Large intestine (tissue), 3 donors: ENCODE data around the gene ATP10D. TPM values are rescaled to one million over a fixed set of nuclear protein-coding genes. Genes with fewer than 3 reads are reported as not detected.

Experiments used
- DNase-seq, 2 donors: peaks; one replicate each; pipeline versions ENCODE4 v3.0.0 to v3.0.0-alpha.2; 2013
- H3K27ac ChIP-seq: one replicate; pipeline ENCODE4 v1.5.1; 2013; ENCODE audit warnings: low read length
- H3K27me3 ChIP-seq: 2 replicates; pipeline ENCODE4 v1.6.1; 2013; ENCODE audit warnings: low read length; ENCODE audit not compliant: control insufficient read depth, insufficient read depth
- H3K36me3 ChIP-seq: 2 replicates; pipeline ENCODE4 v1.6.1; 2013; ENCODE audit warnings: low read length; ENCODE audit not compliant: control insufficient read depth, insufficient read depth
- H3K4me1 ChIP-seq: one replicate; pipeline ENCODE4 v1.6.1; 2013; ENCODE audit warnings: low read length; ENCODE audit not compliant: control insufficient read depth, insufficient read depth
- H3K4me3 ChIP-seq: one replicate; pipeline ENCODE4 v1.5.1; 2013; ENCODE audit warnings: low read length
- H3K9me3 ChIP-seq: one replicate; pipeline ENCODE4 v1.6.1; 2013; ENCODE audit warnings: mild to moderate bottlenecking, low read depth, low read length, moderate library complexity; ENCODE audit not compliant: control insufficient read depth
- WGBS: methylation state at CpG from one replicate; pipeline ENCODE4 v1.1.5; 2013; ENCODE audit warnings: low lambda C conversion rate; ENCODE audit not compliant: insufficient coverage; 5-methylcytosine and 5-hydroxymethylcytosine counted together
- polyA plus RNA-seq: library from polyadenylated mRNA; unstranded; fragments of 120-200 nt; gene quantifications from one replicate; pipeline ENCODE4 v1.2.1, GENCODE V29; 2013

The ATP10D gene
- polyA plus RNA-seq, 1 donor, result 16.2 TPM

DNA sequence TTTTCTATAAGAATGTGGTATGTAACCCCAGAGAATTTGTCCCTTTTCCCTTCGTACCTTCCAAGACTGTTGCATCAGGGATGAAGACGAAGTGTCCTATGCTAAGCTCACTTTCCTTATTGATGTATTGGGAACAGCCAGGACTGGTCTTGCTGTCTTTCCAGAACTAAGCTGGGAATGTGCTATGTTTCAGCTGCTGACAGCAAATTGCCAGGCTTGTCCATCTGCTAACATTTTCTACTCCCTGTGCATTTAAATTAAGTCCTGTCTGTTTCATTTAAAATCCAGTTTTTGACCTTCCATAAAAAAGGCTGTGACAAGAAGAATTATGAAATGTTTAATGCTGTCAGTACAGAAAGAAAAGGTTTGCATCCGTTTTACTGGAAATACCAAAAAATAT, 87.9 kb downstream of the ATP10D start:
- Histone ChIP-seq H3K4me3 (no peak overlapping the region), H3K36me3 (peaks cover 49% of the 10 kb centered on the region), H3K27me3 (no peaks in the 10 kb centered on the region), H3K4me1 (no peaks in the 10 kb centered on the region), H3K27ac (no peak overlapping the region), H3K9me3 (no peaks in the 10 kb centered on the region)
- DNase-seq, result no peak
- 100% methylated on average over 1 of the region's 3 CpGs for WGBS

- no peaks in the 10 kb centered on the region for H3K27me3 ChIP-seq
- DNase-seq, result no peak
- no peak overlapping the region for H3K27ac ChIP-seq
- no peak overlapping the region for H3K4me3 ChIP-seq
- WGBS, result 55% methylated on average over 1 of the region's 7 CpGs
- no peaks in the 10 kb centered on the region for H3K9me3 ChIP-seq
- H3K36me3 ChIP-seq, result peaks cover 46% of the 10 kb centered on the region
- no peaks in the 10 kb centered on the region for H3K4me1 ChIP-seq
Observed at GRCh38 chr4:47577779-47578553, 92.9 kb downstream of the ATP10D start.

- WGBS, result 92% methylated on average over 2 of the region's 3 CpGs
- no peaks in the 10 kb centered on the region for H3K9me3 ChIP-seq
- H3K36me3 ChIP-seq, result peaks cover 49% of the 10 kb centered on the region
- H3K4me1 ChIP-seq, result no peaks in the 10 kb centered on the region
- H3K4me3 ChIP-seq, result no peak overlapping the region
- no peaks in the 10 kb centered on the region for H3K27me3 ChIP-seq
- H3K27ac ChIP-seq, result no peak overlapping the region
- no peak for DNase-seq
Observed at GRCh38 chr4:47579235-47579634, 94.2 kb downstream of the ATP10D start.

DNA sequence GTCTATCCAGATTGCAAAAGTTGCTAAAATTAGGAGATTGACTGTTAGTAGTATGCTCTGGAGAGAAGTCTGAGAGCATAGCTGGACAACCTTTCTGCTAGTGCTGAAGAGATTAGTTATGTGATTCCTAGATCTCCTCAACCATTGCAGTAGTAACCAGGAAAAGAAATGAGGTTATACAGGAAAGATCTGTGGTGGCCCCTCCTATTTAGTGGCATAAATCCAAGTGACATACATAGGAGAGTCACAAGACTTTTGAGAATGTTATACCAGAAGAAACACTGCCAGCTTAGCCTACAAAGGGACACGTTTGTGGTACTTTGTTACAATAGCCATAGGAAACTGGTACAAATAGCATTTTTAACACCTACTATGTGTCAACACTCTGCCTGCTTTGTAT, 105.2 kb downstream of the ATP10D start:
- WGBS, result no CpG with 5 or more reads among the region's 1 CpG
- Histone ChIP-seq H3K36me3 (peaks cover 44% of the 10 kb centered on the region), H3K27me3 (no peaks in the 10 kb centered on the region), H3K9me3 (peaks cover 2% of the 10 kb centered on the region), H3K4me3 (no peak overlapping the region), H3K4me1 (no peaks in the 10 kb centered on the region), H3K27ac (no peak overlapping the region)
- DNase-seq, result no peak

DNA sequence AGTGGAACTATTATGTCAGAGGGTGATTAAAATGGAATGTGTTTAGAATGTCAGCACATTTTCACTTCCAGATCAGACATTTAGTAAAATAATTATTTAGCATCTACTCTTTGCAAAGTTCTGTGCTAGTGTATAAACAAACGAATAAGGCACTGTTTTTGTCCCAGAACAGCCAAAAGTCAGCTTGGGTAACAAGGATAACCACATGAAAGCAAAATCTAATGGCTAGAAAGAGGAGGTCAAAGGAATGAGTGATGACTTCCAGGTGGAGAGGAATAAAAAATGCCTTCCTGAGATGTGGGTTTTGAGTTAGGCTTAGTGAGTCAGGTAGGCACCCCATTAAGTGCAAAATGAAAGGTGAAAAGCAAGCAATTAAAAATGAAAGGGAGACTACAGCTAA, 112.6 kb downstream of the ATP10D start:
- Histone ChIP-seq H3K36me3 (no peaks in the 10 kb centered on the region), H3K4me3 (no peak overlapping the region), H3K27me3 (no peaks in the 10 kb centered on the region), H3K4me1 (no peaks in the 10 kb centered on the region), H3K27ac (no peak overlapping the region), H3K9me3 (no peaks in the 10 kb centered on the region)
- DNase-seq, result no peak
- WGBS, result no CpG with 5 or more reads among the region's 1 CpG

GRCh38 chr4:47598320-47598719, 113.2 kb downstream of the ATP10D start:
- H3K9me3 ChIP-seq, result no peaks in the 10 kb centered on the region
- H3K27me3 ChIP-seq, result no peaks in the 10 kb centered on the region
- H3K27ac ChIP-seq, result no peak overlapping the region
- H3K4me3 ChIP-seq, result no peak overlapping the region
- no CpG with 5 or more reads among the region's 1 CpG for WGBS
- H3K36me3 ChIP-seq, result no peaks in the 10 kb centered on the region
- no peaks in the 10 kb centered on the region for H3K4me1 ChIP-seq
- DNase-seq, result no peak

DNA sequence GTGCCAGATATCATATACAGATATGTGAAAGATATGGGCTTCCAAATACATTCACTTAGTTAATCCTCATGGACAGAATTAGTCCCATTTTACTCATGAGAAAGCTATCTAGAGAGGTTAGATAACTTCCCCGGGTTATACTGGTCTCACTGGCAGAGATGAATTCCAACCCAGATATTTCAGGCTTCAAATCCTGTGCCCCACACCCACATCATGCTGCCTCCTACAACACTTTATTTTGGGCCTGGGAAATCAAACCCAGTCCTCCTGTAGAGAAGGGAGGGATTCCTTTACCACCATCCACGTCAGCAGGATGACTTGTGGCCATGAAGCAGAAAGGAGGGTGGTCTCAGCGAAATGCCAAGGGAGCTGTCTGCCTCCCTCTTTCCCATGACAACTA, 113.8 kb downstream of the ATP10D start:
- H3K4me3 ChIP-seq, result no peak overlapping the region
- H3K36me3 ChIP-seq, result no peaks in the 10 kb centered on the region
- no CpG with 5 or more reads among the region's 3 CpGs for WGBS
- H3K9me3 ChIP-seq, result no peaks in the 10 kb centered on the region
- no peak overlapping the region for H3K27ac ChIP-seq
- no peaks in the 10 kb centered on the region for H3K4me1 ChIP-seq
- no peak for DNase-seq
- H3K27me3 ChIP-seq, result no peaks in the 10 kb centered on the region

DNA sequence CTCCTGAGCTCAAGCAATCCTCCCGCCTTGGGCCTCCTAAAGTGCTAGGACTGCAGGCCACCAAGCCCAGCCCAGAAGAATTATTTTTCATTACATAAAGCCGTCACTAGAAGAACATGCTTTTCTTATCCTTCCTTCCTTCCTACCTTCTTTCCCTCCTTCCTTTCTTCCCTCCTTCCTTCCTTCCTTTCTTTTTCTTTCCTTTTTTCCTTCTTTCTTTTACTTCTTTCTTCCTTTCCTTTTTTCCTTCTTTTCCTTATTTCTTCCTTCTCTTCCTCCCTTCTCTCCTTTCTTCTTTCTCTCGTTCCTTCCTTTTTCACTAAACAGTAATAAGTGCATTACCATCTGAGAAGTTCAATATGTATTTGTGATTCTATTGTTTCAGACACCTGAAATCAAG, 121.4 kb downstream of the ATP10D start:
- Histone ChIP-seq H3K27me3 (no peaks in the 10 kb centered on the region), H3K4me1 (no peaks in the 10 kb centered on the region), H3K27ac (no peak overlapping the region), H3K9me3 (no peaks in the 10 kb centered on the region), H3K4me3 (no peak overlapping the region), H3K36me3 (no peaks in the 10 kb centered on the region)
- no peak for DNase-seq
- 92% methylated on average over 3 of the region's 3 CpGs for WGBS

DNA sequence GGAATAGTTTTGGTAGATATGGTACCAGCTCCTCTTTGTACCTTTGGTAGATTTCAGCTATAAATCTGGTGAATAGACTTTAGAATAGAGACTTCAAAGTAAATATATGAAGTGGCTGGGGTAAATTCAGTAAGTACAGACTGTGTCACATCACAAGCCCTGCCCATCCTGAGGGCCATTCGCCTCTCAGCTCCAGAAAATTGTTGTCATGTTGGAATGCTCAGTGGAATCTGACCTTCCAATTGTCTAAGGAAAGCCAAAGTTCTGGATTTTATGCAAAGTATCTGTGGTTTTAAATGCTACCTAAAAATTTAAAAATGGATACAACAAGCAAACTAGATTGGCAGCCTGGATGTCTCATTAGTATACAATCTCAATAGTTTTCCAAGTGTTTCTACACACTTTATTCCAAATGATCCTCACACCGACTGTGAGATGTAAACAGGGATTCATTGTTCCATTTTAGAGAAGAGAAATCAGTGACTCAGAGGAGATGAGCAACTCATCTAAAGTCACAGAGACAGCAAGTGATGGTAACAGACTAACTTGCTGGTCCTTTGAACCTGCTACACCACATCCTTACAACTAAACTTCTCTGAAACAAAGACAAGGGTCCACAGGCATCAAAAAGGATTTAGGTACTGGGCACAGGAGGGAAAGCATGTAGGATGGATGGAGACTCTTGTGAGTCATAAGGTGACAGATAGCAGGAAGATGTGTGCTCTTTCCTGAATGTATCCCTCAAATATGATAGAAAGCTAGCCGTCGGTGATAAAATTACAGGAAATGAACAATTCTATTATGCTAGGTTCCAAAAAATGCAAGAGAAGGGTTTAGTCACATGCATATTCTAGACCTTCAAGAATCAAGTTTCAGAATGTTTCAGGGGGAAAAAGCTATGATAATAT, 127.3 kb downstream of the ATP10D start:
- 50% methylated on average over 2 of the region's 4 CpGs for WGBS
- Histone ChIP-seq H3K36me3 (no peaks in the 10 kb centered on the region), H3K4me1 (no peaks in the 10 kb centered on the region), H3K9me3 (no peaks in the 10 kb centered on the region), H3K4me3 (no peak overlapping the region), H3K27me3 (no peaks in the 10 kb centered on the region), H3K27ac (no peak overlapping the region)
- no peak for DNase-seq

GRCh38 chr4:47615385-47615784, 130.3 kb downstream of the ATP10D start:
- no peaks in the 10 kb centered on the region for H3K9me3 ChIP-seq
- no peak for DNase-seq
- no peaks in the 10 kb centered on the region for H3K27me3 ChIP-seq
- H3K4me3 ChIP-seq, result no peak overlapping the region
- no peaks in the 10 kb centered on the region for H3K36me3 ChIP-seq
- H3K4me1 ChIP-seq, result no peaks in the 10 kb centered on the region
- H3K27ac ChIP-seq, result no peak overlapping the region
- WGBS, result no CpG with 5 or more reads among the region's 4 CpGs
